SK-N-DZ (cell line): ENCODE results near the gene DLG1.

Source experiments
- DNase-seq: peaks from one replicate; pipeline ENCODE4 v3.0.0-alpha.2; 2015; ENCODE audit warnings: low spot score

The DLG1 gene

GRCh38 chr3:197174927-197175326 is 123.5 kb downstream of the DLG1 start:
- no peak for DNase-seq

- DNase-seq, result no peak
Observed at GRCh38 chr3:197173620-197174019, 124.8 kb downstream of the DLG1 start.

GRCh38 chr3:197171481-197172067 is 126.8 kb downstream of the DLG1 start:
- peak; percentile 96 for DNase-seq

GRCh38 chr3:197169028-197169427 is 129.4 kb downstream of the DLG1 start:
- no peak for DNase-seq

GRCh38 chr3:197168606-197169005 is 129.8 kb downstream of the DLG1 start:
- peak; percentile 67 for DNase-seq

- no peak for DNase-seq
Observed at GRCh38 chr3:197168063-197168462, 130.3 kb downstream of the DLG1 start.

GRCh38 chr3:197167549-197167948 is 130.9 kb downstream of the DLG1 start:
- DNase-seq, result no peak

- DNase-seq, result peak; percentile 84
Observed at GRCh38 chr3:197165890-197166289, 132.5 kb downstream of the DLG1 start.

GRCh38 chr3:197155046-197155445 is 143.4 kb downstream of the DLG1 start:
- no peak for DNase-seq

- no peak for DNase-seq
Observed at GRCh38 chr3:197151580-197151979, 146.8 kb downstream of the DLG1 start.

GRCh38 chr3:197149528-197149927 is 148.9 kb downstream of the DLG1 start:
- no peak for DNase-seq

GRCh38 chr3:197144188-197144587 is 154.2 kb downstream of the DLG1 start:
- DNase-seq, result no peak

- no peak for DNase-seq
Observed at GRCh38 chr3:197139586-197139985, 158.8 kb downstream of the DLG1 start.

- DNase-seq, result no peak
Observed at GRCh38 chr3:197137751-197138150, 160.7 kb downstream of the DLG1 start.

- DNase-seq, result no peak
Observed at GRCh38 chr3:197136744-197137143, 161.7 kb downstream of the DLG1 start.

GRCh38 chr3:197135212-197135611 is 163.2 kb downstream of the DLG1 start:
- no peak for DNase-seq

GRCh38 chr3:197132916-197133530 is 165.4 kb downstream of the DLG1 start:
- no peak for DNase-seq

- no peak for DNase-seq
Observed at GRCh38 chr3:197125636-197126035, 172.8 kb downstream of the DLG1 start.

- peak; percentile 35 for DNase-seq
Observed at GRCh38 chr3:197124713-197125112, 173.7 kb downstream of the DLG1 start.

GRCh38 chr3:197122394-197122793 is 176.0 kb downstream of the DLG1 start:
- DNase-seq, result no peak

GRCh38 chr3:197117114-197117513 is 181.3 kb downstream of the DLG1 start:
- DNase-seq, result no peak

GRCh38 chr3:197114007-197114406 is 184.4 kb downstream of the DLG1 start:
- no peak for DNase-seq

- no peak for DNase-seq
Observed at GRCh38 chr3:197111685-197112084, 186.7 kb downstream of the DLG1 start.

- no peak for DNase-seq
Observed at GRCh38 chr3:197105786-197106185, 192.6 kb downstream of the DLG1 start.
